HG03066 (cell line): Measurements from ENCODE around the gene PRKAG2.

Source experiments
- ATAC-seq: cut with Tn5 transposase; IDR thresholded peaks from one replicate; pipeline ENCODE4 v1.9.1; 2021; ENCODE audit warnings: low read depth; ENCODE audit not compliant: unreplicated experiment

Gene PRKAG2

DNA sequence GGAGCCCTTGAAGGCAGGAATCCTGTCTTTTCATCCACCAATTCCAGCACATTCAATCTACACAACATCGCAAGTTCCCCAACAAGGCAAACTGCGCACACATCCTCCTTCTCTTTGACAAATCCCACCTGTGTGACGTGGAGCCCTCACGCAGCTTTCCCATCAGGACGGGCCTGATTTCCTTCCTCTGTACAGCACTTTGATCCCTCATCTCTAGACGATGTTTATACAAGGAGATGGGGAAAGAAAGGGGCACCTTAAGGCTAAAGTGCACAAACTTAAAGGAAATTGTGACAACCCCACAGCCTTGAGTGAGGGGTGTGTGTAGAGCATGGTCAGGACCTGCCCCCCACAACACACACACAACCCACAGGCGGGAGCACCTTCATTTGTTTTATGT is 97.2 kb downstream of the PRKAG2 start:
- ATAC-seq: no peak

DNA sequence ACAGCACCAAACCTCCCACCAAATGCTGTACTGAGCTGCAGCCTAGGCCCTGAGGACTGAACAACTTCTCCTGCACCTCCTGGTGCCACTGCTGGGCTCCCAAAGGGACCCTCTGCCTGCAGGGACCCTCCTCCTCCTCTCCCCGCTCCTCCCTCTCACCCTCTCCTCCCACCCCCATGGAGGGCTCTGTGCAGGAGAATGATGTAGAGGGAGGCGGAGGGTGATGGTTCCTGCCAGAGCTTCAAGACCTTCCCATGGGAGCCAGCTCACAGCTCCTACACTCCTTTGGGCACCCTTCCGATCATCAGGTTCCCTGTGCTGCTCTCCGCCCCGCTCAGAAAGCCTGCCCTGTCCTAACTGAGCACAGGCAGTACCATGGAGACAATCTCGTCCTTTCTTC is 97.7 kb downstream of the PRKAG2 start:
- no peak for ATAC-seq

DNA sequence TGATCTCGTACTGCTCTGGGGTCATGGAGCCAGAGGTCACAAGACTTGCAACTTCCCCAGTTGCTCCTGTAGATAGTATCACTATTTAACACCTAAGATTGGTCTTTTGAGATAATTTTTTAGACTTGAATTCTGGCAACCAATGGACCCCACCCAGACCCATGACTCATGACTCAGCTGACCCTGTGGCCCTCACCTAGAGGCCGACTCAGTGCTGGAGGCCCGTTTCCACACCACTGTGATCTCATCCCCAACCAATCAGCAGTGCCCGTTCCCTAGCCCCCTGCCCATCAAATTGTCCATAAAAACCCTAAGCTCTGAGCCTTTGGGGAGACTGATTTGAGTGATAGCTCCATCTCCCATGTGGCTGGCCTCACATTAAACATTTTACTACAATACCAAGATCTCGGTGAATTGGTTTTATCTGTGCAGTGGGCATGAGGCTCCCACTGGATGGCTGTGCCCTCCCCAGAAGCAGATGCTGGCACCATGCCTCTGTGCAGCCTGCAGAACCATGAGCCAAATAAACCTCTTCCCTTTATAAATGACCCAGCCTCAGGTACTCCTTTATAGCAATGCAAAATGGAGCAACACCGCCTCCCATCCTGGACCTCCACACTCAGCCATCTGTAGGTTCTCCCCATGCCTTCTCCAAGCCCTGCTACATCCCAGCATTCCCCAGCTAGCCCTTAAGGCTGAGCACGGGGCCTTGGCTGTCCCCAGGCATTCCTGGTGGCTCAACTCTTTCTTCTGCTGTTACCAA is 98.8 kb downstream of the PRKAG2 start:
- ATAC-seq: no peak

DNA sequence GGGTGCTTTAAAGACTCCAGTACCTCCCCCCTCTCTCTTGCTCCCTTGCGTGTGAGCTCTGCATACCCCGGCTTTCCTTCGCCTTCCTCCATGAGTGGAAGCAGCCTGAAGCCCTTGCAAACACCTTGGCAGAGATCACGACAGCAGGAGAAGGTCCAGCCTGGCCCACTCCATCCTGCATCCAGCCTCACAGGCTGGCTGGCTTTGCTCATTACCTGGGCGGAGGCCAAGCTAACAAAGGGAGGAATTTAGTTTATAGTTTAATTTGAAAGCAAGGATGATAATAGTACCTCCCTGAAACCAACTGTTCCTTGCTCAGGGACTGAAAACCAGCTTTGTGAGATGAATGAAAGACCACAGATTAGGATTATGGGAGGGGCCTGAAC is 99.4 kb downstream of the PRKAG2 start:
- no peak for ATAC-seq

DNA sequence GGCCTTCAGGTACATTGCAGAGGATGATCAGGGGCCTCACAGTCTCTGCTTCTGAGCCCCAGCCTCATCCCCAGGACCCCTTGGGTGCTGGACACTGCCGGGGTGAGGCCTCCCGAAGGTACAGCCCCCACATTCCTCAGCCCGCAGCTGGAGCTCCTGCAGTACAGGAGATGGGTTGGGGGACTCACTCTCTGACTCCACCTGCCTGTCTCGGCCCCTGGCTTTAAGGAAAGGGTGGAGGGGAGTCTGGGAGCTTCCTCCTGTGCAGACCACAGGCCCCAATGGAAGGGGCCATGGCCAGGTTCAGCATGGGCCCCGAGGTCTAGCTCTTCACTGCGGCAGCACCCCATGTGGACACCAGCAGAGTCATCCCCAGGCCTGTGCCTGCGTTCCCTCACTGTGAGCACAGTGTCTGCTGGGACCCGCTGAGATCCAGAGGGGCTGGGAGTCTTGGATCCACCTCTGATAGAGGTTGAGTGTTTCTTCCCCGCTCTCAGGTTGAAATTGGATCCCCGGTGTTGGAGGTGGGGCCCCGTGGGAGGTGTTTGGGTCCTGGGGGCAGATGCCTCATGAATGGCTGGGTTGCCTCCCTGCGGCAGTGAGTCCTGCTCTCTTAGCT is 99.9 kb downstream of the PRKAG2 start:
- ATAC-seq: no peak

DNA sequence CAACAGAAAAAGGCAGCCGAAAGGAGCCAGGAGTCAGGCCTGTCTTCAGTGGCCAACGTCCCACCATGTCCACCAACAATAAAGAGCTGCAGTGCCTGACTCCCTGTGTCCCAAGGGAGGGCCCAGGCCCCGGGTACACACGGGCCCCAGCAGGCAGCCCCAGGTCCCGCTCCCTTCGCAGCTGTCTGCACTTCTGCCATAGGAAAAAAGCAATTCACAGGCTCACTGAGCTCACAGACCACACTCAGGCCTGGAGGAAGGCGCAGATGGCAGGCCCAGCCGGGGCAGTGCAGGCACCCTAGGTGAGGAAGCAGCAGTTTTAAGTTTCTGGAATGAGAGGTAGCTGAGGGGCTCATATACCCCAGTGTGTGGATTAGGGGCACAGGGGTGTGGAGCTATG is 100.5 kb downstream of the PRKAG2 start:
- ATAC-seq: no peak

DNA sequence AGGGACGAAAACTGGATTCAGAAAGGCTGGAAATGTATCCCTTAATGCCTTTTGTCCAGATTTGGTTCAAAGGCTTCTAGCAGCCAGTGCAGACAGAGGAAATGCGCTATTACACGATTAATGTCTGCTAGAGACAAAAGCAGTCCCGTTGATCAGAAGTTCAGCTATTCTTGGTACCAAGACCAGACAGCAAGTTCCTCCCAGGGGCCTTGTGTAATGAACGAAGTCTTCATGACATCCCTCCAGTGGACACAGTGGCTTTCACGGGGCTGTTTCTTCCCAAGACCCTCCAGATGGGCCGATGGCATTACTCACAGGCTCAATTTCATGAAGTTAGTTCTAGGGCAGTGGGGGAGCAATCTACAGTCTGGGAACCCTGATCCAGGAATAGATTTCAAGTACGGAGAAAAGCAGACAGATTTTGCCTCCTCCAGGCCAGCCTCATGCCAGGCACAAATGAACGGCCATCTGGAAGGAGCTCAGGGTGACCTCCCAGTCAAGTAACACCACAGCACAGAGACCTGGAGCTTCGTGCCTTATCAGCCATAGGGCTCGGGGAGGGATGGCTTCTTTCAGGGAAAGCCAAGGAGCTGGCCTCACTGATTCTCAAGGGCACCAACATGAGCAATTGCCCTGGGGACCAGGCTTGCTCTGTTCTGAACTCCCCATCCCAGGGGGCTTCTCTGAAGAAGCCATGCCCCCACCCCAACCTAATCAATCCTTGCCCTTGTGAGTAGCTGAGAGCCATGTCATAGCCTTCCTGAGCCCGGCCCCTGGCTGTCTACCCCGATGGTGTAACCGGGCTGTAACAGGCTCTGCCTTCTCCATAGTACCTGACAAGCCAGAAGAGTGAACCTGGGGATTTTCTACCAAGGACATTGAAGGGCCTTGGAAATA is 101.1 kb downstream of the PRKAG2 start:
- no peak for ATAC-seq

DNA sequence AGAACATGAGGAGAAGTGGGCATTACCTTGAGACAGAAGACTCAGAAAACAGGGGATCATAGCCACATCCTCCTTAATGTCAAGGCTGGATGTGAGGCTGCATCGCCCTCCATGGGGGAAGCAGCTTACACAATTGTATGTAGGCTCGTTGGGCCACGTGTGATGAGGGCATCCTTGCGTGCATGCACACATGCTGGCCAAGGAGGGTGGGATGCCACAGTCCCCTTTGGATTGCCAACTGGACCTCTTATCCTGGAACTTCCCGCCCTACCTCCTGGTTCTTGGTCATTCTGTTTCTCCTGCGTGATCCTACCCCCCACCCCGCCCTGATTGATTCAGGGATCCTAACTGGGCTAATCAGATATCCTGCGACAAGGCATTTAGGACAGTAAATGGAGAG is 102.0 kb downstream of the PRKAG2 start:
- ATAC-seq: no peak

DNA sequence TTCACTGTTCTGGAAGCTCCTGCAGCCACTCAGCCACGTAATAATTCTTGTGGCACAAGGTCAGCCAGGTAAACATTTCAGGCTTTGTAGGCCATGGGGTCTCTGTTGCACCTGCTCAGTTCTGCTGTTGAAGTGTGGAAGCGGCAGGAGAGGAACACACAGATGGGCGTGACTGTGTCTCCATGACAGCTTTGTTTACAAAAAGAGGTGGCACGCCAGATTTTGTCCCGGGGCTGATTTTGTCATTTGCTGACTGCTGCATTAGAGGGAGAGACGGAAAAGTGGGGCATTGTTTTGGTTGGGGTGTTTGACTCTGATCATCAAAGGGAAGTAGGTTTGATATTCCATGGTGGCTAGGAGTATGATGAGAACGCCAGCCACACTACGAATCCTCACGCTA is 103.1 kb downstream of the PRKAG2 start:
- no peak for ATAC-seq

DNA sequence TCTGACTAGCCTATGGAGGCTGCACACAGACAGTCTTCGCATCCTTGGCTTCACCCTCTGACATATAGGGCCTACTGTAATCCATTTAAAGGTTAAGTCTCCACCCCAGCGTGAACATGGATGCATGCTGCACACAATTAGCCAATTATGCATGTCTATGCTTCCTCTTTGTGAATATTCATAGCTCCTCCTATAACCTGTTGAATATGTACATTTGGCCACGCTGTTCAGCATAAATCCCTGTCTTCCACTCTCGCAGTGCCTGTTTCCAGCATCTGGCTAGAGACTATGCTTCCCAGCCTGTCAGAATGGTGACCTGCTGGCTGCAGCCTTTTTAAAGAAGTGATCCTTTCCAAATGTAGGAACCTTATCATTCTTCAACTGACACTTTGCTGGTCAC is 106.7 kb downstream of the PRKAG2 start:
- ATAC-seq: no peak

DNA sequence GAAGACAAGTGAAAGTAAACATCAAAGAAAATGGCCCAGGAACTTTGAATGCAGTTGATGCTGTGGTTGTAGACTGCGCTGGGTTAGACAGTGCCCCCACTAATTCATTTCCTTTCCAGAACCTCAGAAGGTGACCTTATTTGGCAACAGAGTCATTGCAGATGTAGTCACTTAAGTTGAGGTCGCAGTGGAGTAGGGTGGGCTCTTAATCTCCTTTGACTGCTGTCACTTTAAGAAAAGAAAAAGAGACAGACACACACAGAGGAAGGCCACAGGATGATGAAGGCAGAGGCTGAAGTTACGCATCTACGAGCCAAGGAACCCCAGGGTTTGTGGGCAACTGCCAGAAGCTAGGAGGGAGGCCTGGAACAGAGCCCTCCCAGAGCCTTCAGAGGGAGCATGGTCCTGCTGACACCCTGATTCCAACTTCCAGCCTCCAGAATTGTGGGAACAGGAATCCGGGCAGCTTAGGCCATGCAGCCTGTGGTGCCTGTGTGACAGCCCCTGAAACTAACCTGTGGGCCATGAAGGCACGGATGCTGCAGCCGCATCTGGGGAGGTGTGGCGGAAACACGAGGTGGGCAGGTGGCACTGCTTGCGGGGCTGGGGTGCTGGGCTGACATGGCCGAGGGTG is 107.6 kb downstream of the PRKAG2 start:
- no peak for ATAC-seq

DNA sequence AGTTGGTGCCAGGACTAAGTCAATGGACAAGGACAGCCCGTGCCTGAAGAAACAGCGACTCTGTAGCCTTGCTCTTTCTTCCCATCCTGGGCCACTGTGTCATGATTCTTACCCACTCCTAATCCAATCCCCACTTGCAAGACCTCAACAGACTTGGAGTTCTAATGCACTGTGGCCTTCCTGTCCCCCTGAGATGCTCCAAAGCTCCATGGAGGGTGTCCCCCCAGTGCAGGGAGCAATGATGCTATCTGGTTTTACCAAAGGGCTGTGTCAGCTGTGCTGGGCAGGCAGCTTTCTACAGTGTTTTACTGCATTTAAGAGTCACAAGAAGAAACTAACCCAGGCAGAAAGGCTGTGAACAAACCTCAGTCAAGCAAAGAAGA is 108.1 kb downstream of the PRKAG2 start:
- ATAC-seq: no peak

DNA sequence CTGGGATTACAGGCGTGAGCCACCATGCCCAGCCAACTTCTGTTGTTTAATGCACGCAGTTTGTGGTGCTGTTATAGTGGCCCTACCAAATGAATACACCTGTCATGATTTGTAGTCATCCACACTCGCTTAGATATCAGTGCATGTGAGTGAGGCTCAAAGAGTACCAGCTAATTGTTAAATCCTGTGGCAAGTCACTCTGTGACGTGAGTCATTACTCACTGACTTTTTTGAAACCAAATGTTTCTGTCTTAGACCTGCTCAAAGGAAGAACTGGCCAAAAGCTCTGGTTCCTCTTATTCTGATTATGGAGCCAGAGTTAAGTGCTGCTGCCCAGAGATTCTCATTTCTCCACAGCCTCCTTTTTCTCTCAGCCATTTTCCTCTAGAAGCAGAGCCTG is 109.4 kb downstream of the PRKAG2 start:
- no peak for ATAC-seq

DNA sequence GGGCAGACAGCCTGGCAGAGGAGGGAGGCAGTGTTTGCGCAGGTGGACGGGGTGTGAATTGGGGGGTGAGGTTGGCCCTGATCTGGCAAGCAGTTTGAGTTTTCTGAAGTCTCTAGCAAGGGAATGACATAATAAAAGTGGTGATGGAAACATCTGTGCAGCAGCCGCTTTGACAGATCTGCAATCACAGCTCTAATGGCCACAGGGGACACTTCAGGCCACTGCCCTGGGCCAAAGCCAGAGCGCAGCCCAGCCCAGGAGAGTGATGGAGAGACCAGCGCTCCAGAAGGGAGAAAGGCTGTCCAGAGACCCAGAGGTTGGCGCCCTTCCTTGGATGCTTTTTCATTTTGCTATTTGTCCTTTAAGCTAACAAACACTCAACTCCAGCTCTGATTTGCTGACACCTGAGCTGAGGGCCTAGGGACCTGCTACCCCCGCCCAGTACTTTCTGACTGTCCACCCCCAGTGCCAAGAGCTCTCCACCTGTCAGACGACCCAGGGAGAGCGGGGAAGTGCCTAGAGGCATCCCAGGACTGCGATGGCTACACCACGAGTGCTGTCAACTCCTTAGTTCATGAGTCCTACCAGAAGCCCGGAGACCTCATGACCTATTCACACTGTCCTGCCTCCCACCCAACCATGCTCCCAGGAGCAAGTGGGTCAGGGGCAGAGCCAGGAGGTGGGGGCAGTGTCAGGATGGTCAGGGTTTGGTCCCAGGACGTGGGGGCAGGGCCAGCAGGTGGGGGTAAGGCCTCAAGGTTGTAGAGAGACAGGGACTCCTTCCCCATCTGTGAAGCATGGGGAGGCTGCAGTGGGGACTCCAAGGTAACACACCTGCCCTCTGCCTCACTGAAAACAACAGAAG is 112.6 kb downstream of the PRKAG2 start:
- ATAC-seq: no peak

DNA sequence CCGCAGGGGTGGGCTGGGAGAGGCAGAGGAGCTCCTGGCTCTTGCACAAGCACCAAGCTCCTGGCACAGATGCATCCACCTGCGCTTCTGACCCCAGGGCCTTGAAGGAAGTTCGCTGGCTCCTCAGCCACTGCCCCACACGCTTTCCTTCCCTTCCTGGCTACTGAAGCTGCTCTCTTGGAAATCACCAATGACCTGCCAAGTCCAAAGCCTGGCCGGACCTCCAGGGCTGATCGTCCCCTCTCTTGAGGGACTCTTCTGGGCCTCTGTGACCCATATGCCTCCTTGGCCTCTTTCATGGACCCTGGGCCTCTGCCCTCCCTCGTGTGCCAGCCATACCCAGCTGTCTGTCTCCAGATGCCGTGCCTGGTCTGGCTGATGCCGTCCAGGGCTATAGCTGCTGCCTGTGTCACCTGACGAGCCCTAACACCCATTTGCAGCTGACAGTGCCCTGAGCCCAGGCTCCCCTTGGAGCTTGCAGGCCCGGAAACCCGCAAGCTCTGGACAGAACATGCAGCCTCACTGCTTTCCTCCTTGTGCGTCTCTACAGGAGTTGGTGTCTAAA is 113.4 kb downstream of the PRKAG2 start:
- no peak for ATAC-seq

DNA sequence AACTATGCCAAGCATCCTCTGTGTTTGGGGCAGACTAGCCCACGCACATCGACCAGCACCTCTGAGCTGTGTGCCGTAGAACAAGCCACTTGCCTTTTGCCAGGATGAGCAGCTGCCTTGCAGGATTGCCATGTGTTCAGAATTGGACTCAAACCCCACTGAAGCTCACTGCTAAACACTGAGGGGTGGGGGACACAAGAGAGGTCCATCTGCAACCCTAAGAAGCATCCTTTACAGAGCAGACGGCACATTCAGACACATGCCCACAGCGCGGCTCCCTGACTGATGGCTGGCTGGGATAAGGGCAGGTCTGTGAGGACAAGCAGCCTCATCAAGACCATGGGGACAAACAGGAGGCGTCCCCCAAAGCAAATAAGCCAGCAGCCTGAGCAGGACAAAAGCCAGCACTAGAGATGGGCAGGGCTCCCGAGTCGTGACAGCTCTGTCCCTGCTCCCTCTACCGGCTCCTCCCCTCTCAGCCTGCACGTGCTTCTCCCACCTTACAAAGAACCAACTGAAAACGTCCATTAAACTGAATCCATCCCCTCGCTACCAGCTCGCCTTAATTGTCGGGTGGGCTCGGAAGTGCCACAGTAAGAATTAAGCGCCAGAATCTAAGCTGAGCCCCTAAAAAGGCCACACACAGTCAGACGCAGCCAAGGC is 114.2 kb downstream of the PRKAG2 start:
- ATAC-seq: no peak

DNA sequence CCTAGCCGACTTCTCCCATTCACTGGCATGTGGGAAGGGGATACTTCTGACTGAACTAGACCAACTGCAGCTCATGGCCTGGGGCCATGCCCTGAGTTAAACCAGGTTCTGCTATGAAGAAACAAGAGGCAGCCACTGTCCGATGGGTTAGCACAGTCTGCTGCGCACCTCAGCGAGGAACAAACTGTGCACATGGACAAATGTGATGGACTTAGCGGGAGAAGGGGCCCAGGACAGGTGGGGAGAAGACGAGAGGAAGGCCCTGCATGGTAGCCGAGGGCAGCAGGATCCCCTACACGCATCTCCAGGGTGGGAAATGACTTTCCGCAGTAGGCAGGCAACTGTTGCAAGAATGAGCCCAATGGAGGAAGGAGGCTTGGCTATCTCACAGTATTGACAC is 115.0 kb downstream of the PRKAG2 start:
- no peak for ATAC-seq

DNA sequence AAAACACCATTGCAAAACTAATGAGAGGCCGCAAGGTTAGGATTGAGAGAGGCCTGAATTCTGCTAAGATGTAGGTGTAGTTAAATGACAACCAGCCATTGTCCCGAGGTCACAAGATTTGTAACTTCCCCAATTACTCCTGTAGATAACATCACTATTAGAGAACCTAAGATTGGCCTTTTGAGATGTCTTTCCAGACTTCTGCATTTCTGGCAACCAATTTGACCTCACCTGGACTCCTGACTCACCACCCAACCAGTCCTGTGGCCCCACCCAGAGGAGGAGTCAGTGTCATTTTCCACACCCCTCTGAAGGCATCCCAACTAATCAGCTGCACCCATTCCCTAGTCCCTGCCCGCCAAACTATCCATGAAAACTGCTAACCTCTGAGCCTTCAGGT is 115.7 kb downstream of the PRKAG2 start:
- ATAC-seq: no peak

DNA sequence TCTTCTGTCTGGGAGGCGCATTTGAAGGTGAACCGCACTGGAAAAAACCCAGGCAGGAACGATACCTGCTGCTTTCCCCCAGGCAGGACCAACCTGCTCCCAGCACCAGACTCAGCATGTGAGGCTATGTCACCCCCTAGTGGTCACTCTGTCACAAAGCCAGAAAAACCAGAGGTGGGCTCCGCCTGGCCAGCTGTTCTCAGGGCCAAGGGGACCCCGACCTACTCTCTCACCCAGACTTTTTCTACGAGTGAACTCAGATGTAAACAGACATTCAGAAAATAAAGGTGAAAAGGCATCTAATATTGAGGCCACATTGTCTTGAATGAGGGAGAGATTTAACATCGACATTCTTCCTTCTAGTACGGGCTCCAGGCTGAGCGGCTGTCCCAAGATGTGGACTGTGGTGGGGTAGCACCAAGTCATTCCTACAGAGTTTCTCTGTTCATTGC is 117.3 kb downstream of the PRKAG2 start:
- ATAC-seq: peak; percentile 68
